HepG2 (cell line): ENCODE measurements around the gene LEAP2. TPM values are rescaled to one million over a fixed set of nuclear protein-coding genes. Genes with fewer than 3 reads are reported as not detected.
A peak's percentile ranks its signal among the peaks of the same experiment; 100 is the strongest.

Experiments used
- CAMTA2 ChIP-seq: sonication (generic); formaldehyde crosslinking; IDR thresholded peaks from 2 replicates; pipeline ENCODE4 v1.4.0; 2020; ENCODE audit warnings: mild to moderate bottlenecking, missing genetic modification reagents, borderline replicate concordance
- CHCHD3 ChIP-seq: sonication (generic); formaldehyde crosslinking; IDR thresholded peaks from 2 replicates; pipeline ENCODE4 v1.8.0; 2022; ENCODE audit warnings: mild to moderate bottlenecking, missing genetic modification reagents, moderate library complexity
- CREM ChIP-seq, 2 experiments: sonication (generic) in 1 of 2; formaldehyde crosslinking in 1 of 2; IDR thresholded peaks; 2 replicates each; pipeline versions ENCODE4 v1.4.0 to v1.6.1; 2016 to 2020; ENCODE audit warnings: antibody characterized with exemption in 1 of 2, mild to moderate bottlenecking in 1 of 2, missing genetic modification reagents in 1 of 2
- CTCF ChIP-seq: sonication (generic); formaldehyde crosslinking; IDR thresholded peaks from 2 replicates; pipeline ENCODE4 v1.5.0; 2020; ENCODE audit warnings: mild to moderate bottlenecking, missing genetic modification reagents, moderate library complexity
- DMAP1 ChIP-seq: IDR thresholded peaks from 2 replicates; pipeline ENCODE4 v1.6.1; 2016
- GFI1 ChIP-seq: sonication (generic); formaldehyde crosslinking; IDR thresholded peaks from 2 replicates; pipeline ENCODE4 v1.5.0; 2020; ENCODE audit warnings: missing genetic modification reagents, mild to moderate bottlenecking, borderline replicate concordance
- HNF4A ChIP-seq: sonication (generic); formaldehyde crosslinking; IDR thresholded peaks from 2 replicates; pipeline ENCODE4 v1.4.0; 2020; ENCODE audit warnings: missing genetic modification reagents
- JUN ChIP-seq: sonication (generic); formaldehyde crosslinking; IDR thresholded peaks from 2 replicates; pipeline ENCODE4 v1.4.0; 2020; ENCODE audit warnings: mild to moderate bottlenecking, missing genetic modification reagents
- KAT8 ChIP-seq: IDR thresholded peaks from 2 replicates; pipeline ENCODE4 v1.6.1; 2016; ENCODE audit warnings: missing genetic modification reagents, missing compliant biosample characterization
- MYC ChIP-seq: sonication (generic); formaldehyde crosslinking; IDR thresholded peaks from 2 replicates; pipeline ENCODE4 v1.9.0; 2021; ENCODE audit warnings: missing genetic modification reagents, borderline replicate concordance
- POGZ ChIP-seq: sonication (generic); formaldehyde crosslinking; IDR thresholded peaks from 2 replicates; pipeline ENCODE4 v1.4.0; 2020; ENCODE audit warnings: mild to moderate bottlenecking, missing genetic modification reagents
- RORA ChIP-seq: sonication (generic); formaldehyde crosslinking; IDR thresholded peaks from 2 replicates; pipeline ENCODE4 v1.5.0; 2020; ENCODE audit warnings: mild to moderate bottlenecking, missing genetic modification reagents, moderate library complexity
- SAP130 ChIP-seq: IDR thresholded peaks from 2 replicates; pipeline ENCODE4 v1.6.1; 2016; ENCODE audit warnings: low read depth
- SNAPC5 ChIP-seq: sonication (generic); formaldehyde crosslinking; IDR thresholded peaks from 2 replicates; pipeline ENCODE4 v1.8.1; 2023; ENCODE audit warnings: mild to moderate bottlenecking, missing genetic modification reagents, borderline replicate concordance
- TCF7 ChIP-seq: sonication (generic); IDR thresholded peaks from 2 replicates; pipeline ENCODE4 v1.6.1; 2016; ENCODE audit warnings: antibody characterized with exemption, low read depth
- ZBTB38 ChIP-seq: sonication (generic); formaldehyde crosslinking; IDR thresholded peaks from 2 replicates; pipeline ENCODE4 v1.5.1; 2020; ENCODE audit warnings: mild to moderate bottlenecking, missing genetic modification reagents
- ZNF224 ChIP-seq: sonication (generic); formaldehyde crosslinking; IDR thresholded peaks from 2 replicates; pipeline ENCODE4 v1.5.0; 2020; ENCODE audit warnings: mild to moderate bottlenecking, missing genetic modification reagents
- ZNF678 ChIP-seq: sonication (generic); formaldehyde crosslinking; IDR thresholded peaks from 2 replicates; pipeline ENCODE4 v1.4.0; 2020; ENCODE audit warnings: mild to moderate bottlenecking, missing genetic modification reagents
- ZNF687 ChIP-seq: sonication (generic); formaldehyde crosslinking; IDR thresholded peaks from 2 replicates; pipeline ENCODE4 v1.5.1; 2020; ENCODE audit warnings: mild to moderate bottlenecking, missing genetic modification reagents, moderate library complexity
- polyA plus RNA-seq, 8 experiments: library from polyadenylated mRNA; depleted of rRNA in 3 of 8; stranded (reverse) in 7 of 8; unstranded in 1 of 8; fragments of >200 nt; fragmentation: Illumina TruSeq in 4 of 8; extraction: Trizol in 4 of 8; gene quantifications; 2 replicates each; pipeline versions ENCODE4 v1.2.1 to v1.2.3, GENCODE V29; 2011 to 2016; ENCODE audit warnings: low read depth in 4 of 8, missing spikeins in 1 of 8, mixed read lengths in 1 of 8; ENCODE audit not compliant: insufficient read depth in 1 of 8
- total RNA-seq, 5 experiments: library from RNA; depleted of rRNA; stranded (reverse); fragments of >200 nt; fragmentation: Illumina TruSeq; extraction: Trizol; gene quantifications; 2 replicates each; pipeline ENCODE4 v1.2.3, GENCODE V29; 2016; ENCODE audit warnings: low read depth in 1 of 5
- TF ChIP-seq, protein P1 (sequence below): IDR thresholded peaks from 2 replicates; pipeline ENCODE4 v1.6.1; 2016
- TF ChIP-seq, protein P2 (sequence below): IDR thresholded peaks from 2 replicates; pipeline ENCODE4 v1.6.1; 2012; ENCODE audit warnings: low read depth, low read length, improper control_type of control experiment
- TF ChIP-seq, protein P3 (sequence below): sonication (generic); formaldehyde crosslinking; IDR thresholded peaks from 2 replicates; pipeline ENCODE4 v1.5.0; 2020; ENCODE audit warnings: missing genetic modification reagents, mild to moderate bottlenecking, borderline replicate concordance

The LEAP2 gene
- total and polyA plus RNA-seq, 2 of the 13 experiments (the other 11 are each of a cell fraction or from before 2014, with no cell fraction given): 23.9 to 51.9 TPM

DNA sequence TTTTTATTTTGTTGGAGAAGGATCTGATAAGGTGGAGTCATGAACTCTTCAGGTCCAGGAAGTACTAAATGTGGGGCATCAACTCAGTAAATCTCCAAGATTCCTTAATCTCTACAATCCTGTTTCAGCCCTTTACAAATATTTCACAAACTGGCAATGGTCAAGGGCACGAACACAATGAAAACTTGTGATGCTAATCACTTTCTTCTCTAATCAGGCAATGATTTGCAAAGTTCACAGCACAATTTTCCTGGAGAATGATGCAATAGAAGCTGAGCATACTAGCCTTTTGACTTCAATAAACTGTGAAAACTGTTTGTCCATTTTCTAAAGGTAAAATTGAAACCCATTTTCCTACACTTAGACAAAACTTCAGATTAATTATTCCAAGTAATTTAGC is 24.1 kb upstream of the LEAP2 start (continued):
- TF ChIP-seq CREM (IDR thresholded peaks at IDR 0.05) (peak; percentile 48; the same call in 1 of the 2 replicates), CREM (CRISPR knock-in tag; IDR thresholded peaks at IDR 0.05) (no peak), SAP130 (peak; percentile 24), CAMTA2 (CRISPR knock-in tag) (no peak), ZBTB38 (CRISPR knock-in tag) (no peak), HNF4A (peak; percentile 71), ZNF224 (CRISPR knock-in tag) (no peak), MYC (CRISPR knock-in tag) (no peak), TCF7 (peak; percentile 45), DMAP1 (no peak), SNAPC5 (CRISPR knock-in tag) (no peak), CHCHD3 (CRISPR knock-in tag) (no peak), ZNF687 (CRISPR knock-in tag) (no peak), ZNF678 (CRISPR knock-in tag) (no peak), KAT8 (CRISPR knock-in tag) (no peak), POGZ (CRISPR knock-in tag) (no peak), GFI1 (CRISPR knock-in tag) (peak; percentile 64; the same call in 1 of the 2 replicates), JUN (CRISPR knock-in tag) (no peak), CTCF (CRISPR knock-in tag) (no peak), RORA (no peak)
- TF ChIP-seq, protein P1, sequence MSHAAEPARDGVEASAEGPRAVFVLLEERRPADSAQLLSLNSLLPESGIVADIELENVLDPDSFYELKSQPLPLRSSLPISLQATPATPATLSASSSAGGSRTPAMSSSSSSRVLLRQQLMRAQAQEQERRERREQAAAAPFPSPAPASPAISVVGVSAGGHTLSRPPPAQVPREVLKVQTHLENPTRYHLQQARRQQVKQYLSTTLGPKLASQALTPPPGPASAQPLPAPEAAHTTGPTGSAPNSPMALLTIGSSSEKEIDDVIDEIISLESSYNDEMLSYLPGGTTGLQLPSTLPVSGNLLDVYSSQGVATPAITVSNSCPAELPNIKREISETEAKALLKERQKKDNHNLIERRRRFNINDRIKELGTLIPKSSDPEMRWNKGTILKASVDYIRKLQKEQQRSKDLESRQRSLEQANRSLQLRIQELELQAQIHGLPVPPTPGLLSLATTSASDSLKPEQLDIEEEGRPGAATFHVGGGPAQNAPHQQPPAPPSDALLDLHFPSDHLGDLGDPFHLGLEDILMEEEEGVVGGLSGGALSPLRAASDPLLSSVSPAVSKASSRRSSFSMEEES (CRISPR knock-in tag): no peak
- TF ChIP-seq, protein P2, sequence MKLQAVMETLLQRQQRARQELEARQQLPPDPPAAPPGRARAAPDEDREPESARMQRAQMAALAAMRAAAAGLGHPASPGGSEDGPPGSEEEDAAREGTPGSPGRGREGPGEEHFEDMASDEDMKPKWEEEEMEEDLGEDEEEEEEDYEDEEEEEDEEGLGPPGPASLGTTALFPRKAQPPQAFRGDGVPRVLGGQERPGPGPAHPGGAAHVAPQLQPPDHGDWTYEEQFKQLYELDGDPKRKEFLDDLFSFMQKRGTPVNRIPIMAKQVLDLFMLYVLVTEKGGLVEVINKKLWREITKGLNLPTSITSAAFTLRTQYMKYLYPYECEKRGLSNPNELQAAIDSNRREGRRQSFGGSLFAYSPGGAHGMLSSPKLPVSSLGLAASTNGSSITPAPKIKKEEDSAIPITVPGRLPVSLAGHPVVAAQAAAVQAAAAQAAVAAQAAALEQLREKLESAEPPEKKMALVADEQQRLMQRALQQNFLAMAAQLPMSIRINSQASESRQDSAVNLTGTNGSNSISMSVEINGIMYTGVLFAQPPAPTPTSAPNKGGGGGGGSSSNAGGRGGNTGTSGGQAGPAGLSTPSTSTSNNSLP: 0 out of 2 replicates have a peak, but pooled peaks have one; percentile 38
- TF ChIP-seq, protein P3, sequence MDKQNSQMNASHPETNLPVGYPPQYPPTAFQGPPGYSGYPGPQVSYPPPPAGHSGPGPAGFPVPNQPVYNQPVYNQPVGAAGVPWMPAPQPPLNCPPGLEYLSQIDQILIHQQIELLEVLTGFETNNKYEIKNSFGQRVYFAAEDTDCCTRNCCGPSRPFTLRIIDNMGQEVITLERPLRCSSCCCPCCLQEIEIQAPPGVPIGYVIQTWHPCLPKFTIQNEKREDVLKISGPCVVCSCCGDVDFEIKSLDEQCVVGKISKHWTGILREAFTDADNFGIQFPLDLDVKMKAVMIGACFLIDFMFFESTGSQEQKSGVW (CRISPR knock-in tag): no peak
